Stomach (tissue), 9 donors: ENCODE results near the gene DRP2. TPM values are rescaled to one million over a fixed set of nuclear protein-coding genes. Genes with fewer than 3 reads are reported as not detected.
A peak's percentile ranks its signal among the peaks of the same experiment; 100 is the strongest.

Source experiments
- DNase-seq, 2 donors: peaks; one replicate each; pipeline versions ENCODE4 v3.0.0 to v3.0.0-alpha.2; 2013 to 2019
- H3K27ac ChIP-seq, 5 donors: fragments of 200-600 bp in 4 of 5; sonication (generic) in 4 of 5; one replicate each; pipeline ENCODE4 v1.5.1; 2013 to 2019; ENCODE audit warnings: mild to moderate bottlenecking in 1 of 5, moderate library complexity in 1 of 5
- H3K27me3 ChIP-seq, 3 donors: fragments of 200-600 bp; sonication (generic); one replicate each; pipeline ENCODE4 v1.5.1; 2017 to 2019; ENCODE audit warnings: mixed run types in 1 of 3
- H3K36me3 ChIP-seq, 4 donors: fragments of 200-600 bp; sonication (generic); 1 replicate in 3 of 4; 2 replicates in 1 of 4; pipeline ENCODE4 v1.5.1; 2016 to 2019
- H3K4me1 ChIP-seq, 4 donors: fragments of 200-600 bp; sonication (generic); one replicate each; pipeline ENCODE4 v1.5.1; 2016 to 2019
- H3K4me3 ChIP-seq, 4 donors: fragments of 200-600 bp; sonication (generic) in 3 of 4; one replicate each; pipeline ENCODE4 v1.5.1; 2016 to 2019; ENCODE audit warnings: mild to moderate bottlenecking in 1 of 4
- H3K9me3 ChIP-seq, 4 donors: fragments of 200-600 bp; sonication (generic); one replicate each; pipeline ENCODE4 v1.5.1; 2016 to 2019
- EP300 ChIP-seq: sonication (generic); formaldehyde crosslinking; IDR thresholded peaks from one replicate; pipeline ENCODE4 v1.6.1; 2017; ENCODE audit warnings: antibody characterized with exemption
- POLR2A ChIP-seq, 4 donors: fragments of 450-650 bp; IDR thresholded peaks; one replicate each; pipeline ENCODE4 v1.6.1; 2016; ENCODE audit warnings: antibody characterized with exemption in 4 of 4, control low read depth in 2 of 4, mild to moderate bottlenecking in 1 of 4, moderate library complexity in 1 of 4
- POLR2AphosphoS5 ChIP-seq, 3 donors: sonication (generic); formaldehyde crosslinking; IDR thresholded peaks; one replicate each; pipeline ENCODE4 v1.6.1; 2016; ENCODE audit warnings: antibody characterized with exemption in 3 of 3
- whole genome bisulfite sequencing, 5 donors: extraction: QIAGEN DNeasy Blood & Tissue Kit in 3 of 5; methylation state at CpG; one replicate each; pipeline versions ENCODE4 v1.1.5 to v1.1.7; 2013 to 2018; 5-methylcytosine and 5-hydroxymethylcytosine counted together
- intact Hi-C: fragments of 100-400 bp; cut with DNase I; formaldehyde crosslinking; loops from one replicate; pipeline ENCODE4 v1.15.1; 2023; ENCODE audit warnings: low total_unique reads
- polyA plus RNA-seq, 3 donors: library from polyadenylated mRNA; stranded (reverse); fragments of 200-250 nt; gene quantifications; one replicate each; pipeline ENCODE4 v1.2.3, GENCODE V29; 2013
- total RNA-seq, 5 donors: library from RNA; depleted of rRNA; stranded (reverse); fragments of >200 nt; gene quantifications; one replicate each; pipeline versions ENCODE4 v1.1.0 to v1.2.3, GENCODE V29; 2014 to 2016
- TF ChIP-seq, protein P1 (sequence below), 7 experiments: fragments of 450-650 bp in 4 of 7; fragments of 200-600 bp in 3 of 7; sonication (generic) in 3 of 7; IDR thresholded peaks; one replicate each; pipeline ENCODE4 v1.5.1; 2016 to 2019; ENCODE audit warnings: antibody characterized with exemption in 7 of 7, control low read depth in 2 of 7, mild to moderate bottlenecking in 1 of 7
- donor health status: healthy with polysubstance abuse.
- donor health status: Bipolar disorder and iron deficiency.
- donor health status: healthy.

DRP2 gene
- total and polyA plus RNA-seq, 8 donors, result 0.08 to 1.2 (median 0.61) TPM; not detected in 4

DNA sequence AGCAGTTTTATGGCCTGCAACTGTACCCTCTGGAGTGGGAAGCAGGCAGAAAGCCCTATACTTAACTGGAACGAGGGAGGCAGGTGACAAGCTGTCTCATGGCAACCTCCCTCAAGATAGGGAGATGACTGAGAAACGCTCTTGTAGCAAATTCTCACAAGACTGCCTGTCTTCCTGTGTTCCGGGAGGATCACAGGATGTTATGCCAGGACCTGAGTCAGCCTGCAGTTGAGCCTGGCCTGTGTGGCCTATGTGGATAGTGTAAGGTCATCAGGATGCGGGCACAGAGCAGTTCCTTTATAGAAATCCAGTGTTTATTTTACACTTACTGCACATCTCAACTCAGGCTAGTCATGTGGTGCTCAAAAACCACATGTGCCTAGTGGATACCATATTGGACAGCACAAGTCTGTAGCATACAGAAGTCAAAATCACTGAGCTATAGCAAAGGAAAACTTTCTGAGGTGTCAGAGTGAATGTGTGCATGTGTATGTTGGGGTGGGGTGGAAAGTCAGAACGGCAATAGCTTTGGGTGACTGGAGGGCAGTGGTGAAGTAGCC, 46.4 kb downstream of the DRP2 start:
- Histone ChIP-seq H3K27ac (no peak overlapping the region), H3K4me1 (no peaks in the 10 kb centered on the region), H3K36me3 (no peaks in the 10 kb centered on the region), H3K4me3 (no peak overlapping the region), H3K9me3 (no peaks in the 10 kb centered on the region), H3K27me3 (peaks cover 0 to 5% (median 0%) of the 10 kb centered on the region in 3 donors)
- intact Hi-C loops, result no loop called here
- 56 to 92% (median 76%) methylated on average over 4 to 5 of the region's 5 CpGs for WGBS, 5 donors
- no peak for DNase-seq
- TF ChIP-seq, protein P1, sequence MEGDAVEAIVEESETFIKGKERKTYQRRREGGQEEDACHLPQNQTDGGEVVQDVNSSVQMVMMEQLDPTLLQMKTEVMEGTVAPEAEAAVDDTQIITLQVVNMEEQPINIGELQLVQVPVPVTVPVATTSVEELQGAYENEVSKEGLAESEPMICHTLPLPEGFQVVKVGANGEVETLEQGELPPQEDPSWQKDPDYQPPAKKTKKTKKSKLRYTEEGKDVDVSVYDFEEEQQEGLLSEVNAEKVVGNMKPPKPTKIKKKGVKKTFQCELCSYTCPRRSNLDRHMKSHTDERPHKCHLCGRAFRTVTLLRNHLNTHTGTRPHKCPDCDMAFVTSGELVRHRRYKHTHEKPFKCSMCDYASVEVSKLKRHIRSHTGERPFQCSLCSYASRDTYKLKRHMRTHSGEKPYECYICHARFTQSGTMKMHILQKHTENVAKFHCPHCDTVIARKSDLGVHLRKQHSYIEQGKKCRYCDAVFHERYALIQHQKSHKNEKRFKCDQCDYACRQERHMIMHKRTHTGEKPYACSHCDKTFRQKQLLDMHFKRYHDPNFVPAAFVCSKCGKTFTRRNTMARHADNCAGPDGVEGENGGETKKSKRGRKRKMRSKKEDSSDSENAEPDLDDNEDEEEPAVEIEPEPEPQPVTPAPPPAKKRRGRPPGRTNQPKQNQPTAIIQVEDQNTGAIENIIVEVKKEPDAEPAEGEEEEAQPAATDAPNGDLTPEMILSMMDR (IDR thresholded peaks at IDR 0.05), result no peak
- no peak for TF ChIP-seq POLR2A (IDR thresholded peaks at IDR 0.05)
- TF ChIP-seq EP300, result no peak
- no peak for TF ChIP-seq POLR2AphosphoS5 (IDR thresholded peaks at IDR 0.05)

DNA sequence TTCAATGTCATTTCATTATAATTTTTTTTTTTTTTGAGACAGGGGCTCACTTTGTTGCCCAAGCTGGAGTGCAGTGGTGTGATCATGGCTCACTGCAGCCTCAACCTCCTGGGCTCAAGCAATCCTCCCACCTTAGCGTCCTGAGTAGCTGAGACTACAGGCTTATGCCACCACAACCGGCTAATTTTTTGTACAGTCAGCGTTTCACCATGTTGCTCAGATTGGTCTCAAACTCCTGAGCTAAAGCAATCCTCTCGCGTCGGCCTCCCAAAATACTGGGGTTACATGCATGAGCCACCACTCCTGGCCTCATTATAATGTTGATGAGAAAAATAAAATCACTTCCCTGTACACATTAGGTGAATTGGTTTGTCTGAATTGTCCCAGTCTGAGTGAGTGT, 54.6 kb downstream of the DRP2 start:
- Histone ChIP-seq H3K4me3 (no peak overlapping the region), H3K9me3 (no peaks in the 10 kb centered on the region), H3K36me3 (no peaks in the 10 kb centered on the region), H3K4me1 (no peaks in the 10 kb centered on the region), H3K27me3 (peaks cover 0 to 3% (median 0%) of the 10 kb centered on the region in 3 donors), H3K27ac (no peak overlapping the region)
- 79 to 98% (median 92%) methylated on average over 6 of the region's 6 CpGs for WGBS, 5 donors
- no peak for TF ChIP-seq POLR2A (IDR thresholded peaks at IDR 0.05)
- no peak for TF ChIP-seq POLR2AphosphoS5 (IDR thresholded peaks at IDR 0.05)
- TF ChIP-seq EP300, result no peak
- TF ChIP-seq, protein P1 (IDR thresholded peaks at IDR 0.05), result no peak
- DNase-seq, result no peak
- intact Hi-C loops, result no loop called here

- 79 to 95% (median 88%) methylated on average over 2 of the region's 2 CpGs for WGBS, 5 donors
- no peak overlapping the region for H3K27ac ChIP-seq
- no peak for DNase-seq
- intact Hi-C loops, result no loop called here
- H3K4me1 ChIP-seq, result no peaks in the 10 kb centered on the region
- peaks cover 0 to 3% (median 0%) of the 10 kb centered on the region in 3 donors for H3K27me3 ChIP-seq
- TF ChIP-seq POLR2AphosphoS5 (IDR thresholded peaks at IDR 0.05), result no peak
- no peak for TF ChIP-seq EP300
- TF ChIP-seq, protein P1 (IDR thresholded peaks at IDR 0.05), result no peak
- no peak for TF ChIP-seq POLR2A (IDR thresholded peaks at IDR 0.05)
- H3K36me3 ChIP-seq, result no peaks in the 10 kb centered on the region
- no peak overlapping the region for H3K4me3 ChIP-seq
- no peaks in the 10 kb centered on the region for H3K9me3 ChIP-seq
These were observed 56.7 kb downstream of the DRP2 start for GRCh38 chrX:101276238-101276637.

DNA sequence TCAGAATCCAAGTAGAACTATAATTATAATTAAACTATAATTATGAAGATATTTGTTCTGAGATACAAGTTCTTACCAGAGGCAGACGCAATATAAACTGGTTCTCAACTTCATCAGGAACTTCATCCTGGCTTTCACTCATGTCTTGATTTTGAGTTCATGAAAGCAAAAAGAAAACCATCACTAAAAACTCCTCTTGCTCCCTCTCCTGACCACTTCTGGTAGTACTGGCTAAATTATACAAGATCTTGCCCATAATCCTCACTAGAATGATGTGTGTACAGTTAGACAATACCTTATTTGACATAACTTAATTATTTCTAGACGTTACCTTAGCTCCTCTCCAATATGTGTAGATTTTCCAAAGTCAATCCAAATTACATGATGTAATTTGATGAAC, 67.8 kb downstream of the DRP2 start:
- Histone ChIP-seq H3K4me3 (no peak overlapping the region), H3K9me3 (no peaks in the 10 kb centered on the region), H3K36me3 (no peaks in the 10 kb centered on the region), H3K4me1 (peaks cover 0 to 6% (median 0%) of the 10 kb centered on the region in 4 donors), H3K27me3 (peaks cover 0 to 17% (median 11%) of the 10 kb centered on the region in 3 donors), H3K27ac (no peak overlapping the region)
- peak in 1 of 2 donors; percentile 58 for DNase-seq
- TF ChIP-seq POLR2AphosphoS5 (IDR thresholded peaks at IDR 0.05), result no peak
- TF ChIP-seq, protein P1 (IDR thresholded peaks at IDR 0.05), result peak in 4 of 7 experiments; percentile 17 to 57 (median 38)
- intact Hi-C loops, result no loop called here
- WGBS, 5 donors, result 1 to 12% (median 6%) methylated on average over 2 of the region's 2 CpGs
